ENCODE results near the gene FANCC.

FANCC gene

GRCh38 chr9:95150903-95151302 is 166.6 kb downstream of the FANCC start:
- no peak overlapping the region for H3K4me3 ChIP-seq (ENCODE audit: low read length)
- TF ChIP-seq CTCF (conservative IDR thresholded peaks at IDR 0.05; ENCODE audit: low read depth, low read length), result no peak
- no peak for DNase-seq (ENCODE audit: low read depth)

DNA sequence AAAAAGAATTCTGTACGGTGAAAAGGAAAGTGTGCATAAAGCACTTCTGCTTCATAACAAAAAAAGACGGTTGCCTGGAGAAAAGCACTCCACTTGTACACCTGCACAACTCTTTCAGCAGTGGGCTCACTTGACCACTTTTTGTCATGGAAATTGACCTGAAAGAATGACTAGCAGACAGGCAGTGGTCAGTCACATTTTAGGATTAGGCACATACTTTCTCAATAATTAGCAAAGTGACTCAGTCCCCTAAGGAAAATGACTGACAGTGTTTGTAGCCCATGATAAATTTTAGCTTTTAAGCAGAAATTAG is 169.3 kb downstream of the FANCC start:
- no peak for TF ChIP-seq CTCF (conservative IDR thresholded peaks at IDR 0.05; ENCODE audit: low read depth, low read length)
- no peak overlapping the region for H3K4me3 ChIP-seq (ENCODE audit: low read length)

GRCh38 chr9:95147452-95148207 is 169.9 kb downstream of the FANCC start:
- TF ChIP-seq CTCF (conservative IDR thresholded peaks at IDR 0.05; ENCODE audit: low read depth, low read length), result no peak
- DNase-seq (ENCODE audit: low read depth), result no peak
- no peak overlapping the region for H3K4me3 ChIP-seq (ENCODE audit: low read length)

More for the DNA sequence above, 169.3 kb downstream of the FANCC start:
- no peak for DNase-seq (ENCODE audit: low read depth)

DNA sequence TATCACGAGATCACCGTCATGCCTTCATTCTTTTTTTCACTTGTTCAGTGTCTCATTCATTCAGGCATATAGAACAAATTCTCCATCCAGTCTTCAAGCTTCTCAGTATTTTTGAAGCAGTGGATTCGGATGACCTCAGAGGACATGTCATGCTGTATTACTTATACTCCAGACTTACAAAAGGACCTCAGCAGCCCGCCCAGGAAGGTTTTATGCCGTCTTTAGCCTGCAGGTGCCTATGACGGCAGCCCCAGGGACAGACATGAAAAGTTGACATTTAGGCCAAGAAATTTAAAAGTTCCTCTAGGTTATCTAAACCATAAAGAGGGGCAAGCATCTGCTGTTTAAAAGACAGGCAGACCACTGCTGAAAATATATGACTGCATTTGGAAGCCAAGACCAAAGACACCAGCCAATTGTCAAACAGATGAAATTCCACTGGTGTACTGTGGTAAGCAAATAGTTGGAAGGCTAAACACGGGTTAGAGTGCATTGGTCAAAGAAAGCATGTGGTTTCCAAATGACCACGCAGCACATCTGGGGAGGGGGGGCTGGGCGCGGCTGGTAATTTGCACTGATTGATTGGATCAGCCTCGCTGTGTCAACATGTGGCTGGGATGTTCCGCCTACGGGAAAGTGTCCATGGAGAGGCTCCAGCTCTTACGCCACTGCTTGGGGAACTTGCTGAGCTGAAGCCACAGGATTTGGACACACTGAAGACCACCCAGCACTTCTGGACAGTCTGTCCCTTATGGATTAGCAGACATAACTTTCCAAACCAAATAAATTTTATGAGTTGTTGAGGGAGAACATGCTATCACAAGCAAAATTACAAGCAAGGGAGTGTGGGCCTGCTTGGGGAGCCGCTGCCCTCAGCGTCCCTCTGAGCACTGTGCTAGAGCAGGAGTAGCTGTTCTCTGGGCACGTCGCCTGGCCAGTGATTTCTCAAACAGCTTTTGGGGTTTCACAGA is 173.6 kb downstream of the FANCC start:
- DNase-seq (ENCODE audit: low read depth), result no peak
- TF ChIP-seq CTCF (conservative IDR thresholded peaks at IDR 0.05; ENCODE audit: low read depth, low read length), result no peak
- no peak overlapping the region for H3K4me3 ChIP-seq (ENCODE audit: low read length)

DNA sequence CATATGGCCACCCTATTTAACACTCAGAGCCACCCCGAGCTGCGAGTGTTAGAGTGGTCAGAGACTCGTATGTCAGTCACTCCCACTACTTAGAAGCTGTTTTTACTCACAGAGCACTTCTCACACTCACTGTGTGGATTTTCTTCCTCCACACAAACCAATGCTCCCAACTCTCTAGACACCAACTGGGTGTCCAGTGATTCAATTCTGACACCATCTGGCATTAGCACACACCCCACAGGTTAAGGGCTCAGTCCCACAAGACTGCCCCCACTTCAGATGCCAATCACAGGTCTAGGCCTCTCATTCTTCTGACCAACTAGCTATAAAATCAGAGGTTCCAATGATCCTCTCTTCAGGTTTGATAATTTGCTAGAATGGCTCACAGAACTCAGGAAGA is 174.8 kb downstream of the FANCC start:
- H3K4me3 ChIP-seq (ENCODE audit: low read length), result no peak overlapping the region
- DNase-seq (ENCODE audit: low read depth), result no peak
- no peak for TF ChIP-seq CTCF (conservative IDR thresholded peaks at IDR 0.05; ENCODE audit: low read depth, low read length)

DNA sequence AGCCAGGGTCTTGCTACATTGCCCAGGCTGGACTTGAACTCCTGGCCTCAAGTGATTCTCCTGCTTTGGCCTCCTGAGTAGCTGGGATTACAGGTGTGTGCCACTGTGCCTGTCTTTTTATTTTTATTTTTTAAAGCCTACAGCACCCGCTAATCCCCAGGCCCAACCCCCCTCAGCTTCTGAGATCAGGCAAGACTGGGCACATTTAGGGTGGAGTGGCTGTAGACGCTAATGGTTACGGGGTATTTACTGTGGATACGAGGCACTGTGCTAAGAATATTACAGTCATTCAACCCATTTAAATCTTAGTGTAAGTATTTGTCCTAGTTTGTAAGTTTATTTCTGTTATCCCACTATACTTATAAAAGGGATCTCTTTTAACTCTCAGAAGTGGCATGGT is 175.2 kb downstream of the FANCC start:
- DNase-seq (ENCODE audit: low read depth), result no peak
- no peak for TF ChIP-seq CTCF (conservative IDR thresholded peaks at IDR 0.05; ENCODE audit: low read depth, low read length)
- H3K4me3 ChIP-seq (ENCODE audit: low read length), result no peak overlapping the region

All from retinal pigment epithelial cell (primary cell).